HepG2 (cell line): ENCODE results near the gene BMPER. TPM values are rescaled to one million over a fixed set of nuclear protein-coding genes. Genes with fewer than 3 reads are reported as not detected.

Experiments used
- ATAC-seq: fragments of 200-7000 bp; cut with Tn5 transposase; 3 replicates; pipeline ENCODE4 v1.9.1; 2020; ENCODE audit warnings: mild to moderate bottlenecking, moderate library complexity
- BruUV-seq: library from RNA; stranded (reverse); fragments of 400-500 nt; replicated peaks from 2 replicates; lab custom pipeline; 2021; lab: Mats Ljungman, UMichigan
- CTCF ChIA-PET: fragments of 300-600 bp; formaldehyde crosslinking; extraction: SDS; loops from one replicate; lab custom pipeline; 2021; ENCODE audit warnings: low total read pairs, inconsistent platforms, low intra/inter-chr PET ratio; lab: Yijun Ruan, JAX
- POLR2A ChIA-PET: fragments of 350-600 bp; sonication (Branson Sonifier 250); formaldehyde crosslinking; loops from one replicate; lab custom pipeline; 2020; ENCODE audit warnings: antibody characterized with exemption, inconsistent platforms; lab: Yijun Ruan, JAX
- DNase-seq: peaks from one replicate; pipeline ENCODE4 v3.0.0-alpha.2; 2015; ENCODE audit warnings: low spot score
- FAIRE-seq: peaks from 3 replicates; lab custom pipeline; 2011; peaks lifted over from hg19 to GRCh38; lab: Jason Lieb, UNC
- H2AFZ ChIP-seq: one replicate; pipeline ENCODE4 v1.6.1; 2011; ENCODE audit warnings: low read length, inconsistent platforms
- H3K27ac ChIP-seq: fragments of 300-600 bp; 3 replicates; pipeline ENCODE4 v1.8.0; 2011; ENCODE audit warnings: mixed run types, mild to moderate bottlenecking, mixed read lengths, low read length, inconsistent platforms; ENCODE audit not compliant: insufficient read depth; ENCODE audit errors: extremely low read length
- H3K27me3 ChIP-seq, 2 experiments: fragments of 200-600 bp in 1 of 2; 2 replicates in 1 of 2; 3 replicates in 1 of 2; pipeline versions ENCODE4 v1.6.0 to v1.8.0; 2011; ENCODE audit warnings: low read length in 2 of 2, mild to moderate bottlenecking in 2 of 2, moderate library complexity in 2 of 2, inconsistent platforms in 1 of 2; ENCODE audit not compliant: insufficient read depth in 2 of 2, control insufficient read depth in 1 of 2
- H3K36me3 ChIP-seq, 2 experiments: fragments of 200-600 bp in 1 of 2; replicated peaks in 1 of 2; 2 replicates in 1 of 2; 3 replicates in 1 of 2; pipeline versions ENCODE4 v1.5.1 to v1.8.0; 2011; ENCODE audit warnings: low read length in 2 of 2, inconsistent platforms in 1 of 2; ENCODE audit not compliant: insufficient read depth in 2 of 2, control insufficient read depth in 1 of 2
- H3K4me1 ChIP-seq: 2 replicates; pipeline ENCODE4 v1.5.1; 2012; ENCODE audit warnings: low read length, inconsistent platforms; ENCODE audit not compliant: insufficient read depth
- H3K4me2 ChIP-seq: 2 replicates; pipeline ENCODE4 v1.6.0; 2011; ENCODE audit warnings: low read depth, low read length, inconsistent platforms
- H3K4me3 ChIP-seq, 3 experiments: fragments of 200-600 bp in 1 of 3; sonication (generic), shearing (Covaris generic) in 1 of 3; replicated peaks in 1 of 3; 2 replicates each; pipeline ENCODE4 v1.5.1; 2011 to 2016; ENCODE audit warnings: low read length in 3 of 3, inconsistent platforms in 2 of 3, low read depth in 2 of 3, mild to moderate bottlenecking in 2 of 3, control low read depth in 1 of 3, mixed read lengths in 1 of 3; ENCODE audit not compliant: insufficient read depth in 1 of 3
- H3K79me2 ChIP-seq: one replicate; pipeline ENCODE4 v1.6.1; 2011; ENCODE audit warnings: low read length, inconsistent platforms; ENCODE audit not compliant: insufficient read depth
- H3K9ac ChIP-seq: 2 replicates; pipeline ENCODE4 v1.6.0; 2011; ENCODE audit warnings: mild to moderate bottlenecking, low read depth, low read length, inconsistent platforms; ENCODE audit not compliant: insufficient read depth
- H3K9me3 ChIP-seq: 2 replicates; pipeline ENCODE4 v1.5.1; 2012; ENCODE audit warnings: mild to moderate bottlenecking, low read length
- H4K20me1 ChIP-seq: 2 replicates; pipeline ENCODE4 v1.6.0; 2011; ENCODE audit warnings: inconsistent platforms, mild to moderate bottlenecking, low read length, moderate library complexity; ENCODE audit not compliant: insufficient read depth
- ATRX ChIP-seq: sonication (generic); formaldehyde crosslinking; IDR thresholded peaks from 2 replicates; pipeline ENCODE4 v1.4.0; 2020; ENCODE audit warnings: missing genetic modification reagents, borderline replicate concordance
- FOSL2 ChIP-seq: sonication (generic); formaldehyde crosslinking; IDR thresholded peaks from 2 replicates; pipeline ENCODE4 v1.4.0; 2020; ENCODE audit warnings: missing genetic modification reagents
- HOXD1 ChIP-seq: sonication (generic); formaldehyde crosslinking; IDR thresholded peaks from 2 replicates; pipeline ENCODE4 v1.5.0; 2020; ENCODE audit warnings: missing genetic modification reagents
- KDM5B ChIP-seq: sonication (generic); formaldehyde crosslinking; IDR thresholded peaks from 2 replicates; pipeline ENCODE4 v1.4.0; 2020; ENCODE audit warnings: missing genetic modification reagents, mild to moderate bottlenecking, borderline replicate concordance
- RAD21 ChIP-seq: fragments of 450-650 bp; formaldehyde crosslinking; IDR thresholded peaks from 2 replicates; pipeline ENCODE4 v1.5.0; 2020; ENCODE audit warnings: mild to moderate bottlenecking
- SRF ChIP-seq: IDR thresholded peaks from 2 replicates; pipeline ENCODE4 v1.6.1; 2011; ENCODE audit warnings: mild to moderate bottlenecking, low read depth, low read length, moderate library complexity
- TGIF2 ChIP-seq: IDR thresholded peaks from 2 replicates; pipeline ENCODE4 v1.6.1; 2016; ENCODE audit warnings: control low read depth, missing compliant biosample characterization
- ZBTB8A ChIP-seq: sonication (generic); formaldehyde crosslinking; IDR thresholded peaks from 2 replicates; pipeline ENCODE4 v1.4.0; 2020; ENCODE audit warnings: mild to moderate bottlenecking, low read depth, missing genetic modification reagents, borderline replicate concordance
- ZFP37 ChIP-seq: sonication (generic); formaldehyde crosslinking; IDR thresholded peaks from 2 replicates; pipeline ENCODE4 v1.4.0; 2020; ENCODE audit warnings: missing genetic modification reagents, borderline replicate concordance
- ZFP91 ChIP-seq: sonication (generic); formaldehyde crosslinking; IDR thresholded peaks from 2 replicates; pipeline ENCODE4 v1.9.0; 2022; ENCODE audit warnings: missing genetic modification reagents, mild to moderate bottlenecking, borderline replicate concordance
- ZMAT3 ChIP-seq: sonication (generic); formaldehyde crosslinking; conservative IDR thresholded peaks from 2 replicates; pipeline ENCODE4 v1.7.0; 2021; ENCODE audit warnings: missing genetic modification reagents
- ZNF143 ChIP-seq: sonication (generic); formaldehyde crosslinking; IDR thresholded peaks from 2 replicates; pipeline ENCODE4 v1.4.0; 2020; ENCODE audit warnings: missing genetic modification reagents
- ZNF253 ChIP-seq: sonication (generic); formaldehyde crosslinking; IDR thresholded peaks from 2 replicates; pipeline ENCODE4 v1.8.0; 2022; ENCODE audit warnings: mild to moderate bottlenecking, missing genetic modification reagents, borderline replicate concordance
- WGBS: methylation state at CpG from one replicate; pipeline ENCODE4 v1.1.6; 2017; ENCODE audit warnings: low lambda C conversion rate; 5-methylcytosine and 5-hydroxymethylcytosine counted together
- in situ Hi-C: cut with HindIII; loops from 2 replicates; pipeline ENCODE4 v1.10.0; 2017; ENCODE audit warnings: low pct_unique_long_range_greater_than_20kb; ENCODE audit not compliant: extremely low pct_ligation_motif_present
- intact Hi-C: fragments of 100-400 bp; cut with micrococcal nuclease; formaldehyde crosslinking; loops from one replicate; pipeline ENCODE4 v1.10.0; 2022; ENCODE audit not compliant: unreplicated experiment
- polyA plus RNA-seq, 8 experiments: library from polyadenylated mRNA; depleted of rRNA in 3 of 8; stranded (reverse) in 7 of 8; unstranded in 1 of 8; fragments of >200 nt; fragmentation: Illumina TruSeq in 4 of 8; extraction: Trizol in 4 of 8; gene quantifications; 2 replicates each; pipeline versions ENCODE4 v1.2.1 to v1.2.3, GENCODE V29; 2011 to 2016; ENCODE audit warnings: low read depth in 4 of 8, missing spikeins in 1 of 8, mixed read lengths in 1 of 8; ENCODE audit not compliant: insufficient read depth in 1 of 8
- total RNA-seq, 5 experiments: library from RNA; depleted of rRNA; stranded (reverse); fragments of >200 nt; fragmentation: Illumina TruSeq; extraction: Trizol; gene quantifications; 2 replicates each; pipeline ENCODE4 v1.2.3, GENCODE V29; 2016; ENCODE audit warnings: low read depth in 1 of 5
- TF ChIP-seq, protein P1 (sequence below): sonication (generic); formaldehyde crosslinking; IDR thresholded peaks from 2 replicates; pipeline ENCODE4 v1.5.0; 2020; ENCODE audit warnings: missing genetic modification reagents

Gene BMPER
- total and polyA plus RNA-seq, 2 of the 13 experiments (the other 11 are each of a cell fraction or from before 2014, with no cell fraction given): not detected

DNA sequence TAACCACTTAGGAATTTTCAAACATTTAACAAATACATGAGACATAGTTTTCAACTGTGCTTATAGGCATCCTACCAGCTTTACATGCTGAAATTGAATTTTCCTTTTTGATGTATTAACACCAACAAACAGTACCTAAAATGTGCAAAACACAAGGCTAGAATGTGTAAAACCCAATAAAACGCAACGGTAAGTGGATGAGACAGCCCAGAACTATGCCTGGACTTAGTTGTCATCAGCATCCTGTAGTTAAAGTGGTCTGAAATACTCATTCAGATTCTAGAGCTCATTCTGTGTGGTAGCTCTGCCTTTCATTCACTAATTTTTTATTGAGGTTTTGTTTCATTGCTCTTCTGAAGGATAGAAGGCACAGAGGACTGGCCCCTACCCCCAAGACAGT, 137.1 kb downstream of the BMPER start (continued):
- TF ChIP-seq ZNF253: no peak
- TF ChIP-seq SRF: no peak

DNA sequence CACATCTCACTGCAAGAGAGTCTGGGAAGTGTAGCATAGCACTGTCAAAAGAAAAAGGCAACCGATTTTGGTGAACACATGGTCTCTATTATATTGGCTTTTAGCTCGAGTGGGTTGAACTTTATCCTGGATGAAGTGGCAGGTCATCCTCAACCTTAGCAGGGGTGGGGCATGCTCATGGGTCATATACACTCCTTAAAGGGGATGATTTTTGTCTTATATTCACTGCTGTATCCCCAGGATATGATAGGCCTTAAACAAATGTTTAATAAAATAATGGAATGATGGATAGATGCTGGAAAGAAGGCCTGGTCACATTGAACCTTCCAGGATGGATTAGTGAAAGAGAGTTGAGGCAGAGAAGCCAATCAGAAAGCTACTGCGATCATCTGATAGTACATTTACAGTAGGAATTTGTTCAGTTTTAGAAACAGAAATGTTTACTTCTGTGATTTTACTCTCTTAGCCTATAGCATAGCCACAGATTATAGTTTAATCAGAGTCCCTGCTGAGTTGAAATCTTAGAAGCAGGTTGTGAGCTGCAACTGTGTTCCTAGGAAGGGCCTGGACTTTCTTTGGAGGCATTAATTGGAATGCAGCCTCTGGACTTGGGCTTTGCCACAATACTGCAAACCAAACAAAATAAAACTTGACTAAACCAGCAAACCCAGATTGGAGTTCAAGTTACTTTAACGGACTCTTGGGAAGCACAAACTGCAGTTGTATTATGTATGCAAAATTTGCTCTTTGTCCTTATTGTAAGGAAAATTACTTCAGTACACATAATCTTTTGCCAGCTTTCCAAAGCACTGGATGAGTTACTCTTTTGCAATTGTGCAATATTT, 138.3 kb downstream of the BMPER start:
- no peaks in the 10 kb centered on the region for H3K36me3 ChIP-seq
- H3K27me3 ChIP-seq: no peaks in the 10 kb centered on the region; a peak in 2 of 5 replicates
- H3K9me3 ChIP-seq: no peaks in the 10 kb centered on the region
- TF ChIP-seq ZNF143 (CRISPR knock-in tag): no peak
- no peak for TF ChIP-seq TGIF2 (CRISPR knock-in tag)
- no peak overlapping the region for H3K9ac ChIP-seq
- in situ Hi-C loops (no loop called here), intact Hi-C loops (no loop called here)
- H3K4me3 ChIP-seq: no peak overlapping the region
- H3K4me2 ChIP-seq: no peak overlapping the region
- BruUV-seq: no TSS peak
- DNase-seq (no peak), FAIRE-seq (no peak), ATAC-seq (no peak)
- CTCF ChIA-PET: no interaction called here
- WGBS: 26% methylated on average over 4 of the region's 4 CpGs
- no peaks in the 10 kb centered on the region for H3K4me1 ChIP-seq
- no peaks in the 10 kb centered on the region for H3K79me2 ChIP-seq
- H3K27ac ChIP-seq: no peak overlapping the region
- H2AFZ ChIP-seq: no peak overlapping the region
- no peaks in the 10 kb centered on the region for H4K20me1 ChIP-seq
- POLR2A ChIA-PET: no interaction called here

GRCh38 chr7:34044306-34044643, 138.9 kb downstream of the BMPER start:
- Histone ChIP-seq H3K4me2 (no peak overlapping the region), H3K27ac (no peak overlapping the region), H3K4me3 (no peak overlapping the region), H3K9me3 (no peaks in the 10 kb centered on the region), H3K9ac (no peak overlapping the region), H3K36me3 (no peaks in the 10 kb centered on the region), H2AFZ (no peak overlapping the region), H3K27me3 (no peaks in the 10 kb centered on the region; a peak in 2 of 5 replicates), H3K79me2 (no peaks in the 10 kb centered on the region), H4K20me1 (no peaks in the 10 kb centered on the region), H3K4me1 (no peaks in the 10 kb centered on the region)
- no peak for TF ChIP-seq KDM5B
- TF ChIP-seq ZFP91 (CRISPR knock-in tag): no peak
- no peak for TF ChIP-seq ZFP37
- no peak for TF ChIP-seq ATRX (CRISPR knock-in tag)
- no peak for TF ChIP-seq RAD21 (CRISPR knock-in tag)
- no peak for TF ChIP-seq ZMAT3 (CRISPR knock-in tag)
- TF ChIP-seq ZBTB8A (CRISPR knock-in tag): no peak
- no peak for TF ChIP-seq HOXD1 (CRISPR knock-in tag)
- TF ChIP-seq, protein P1, sequence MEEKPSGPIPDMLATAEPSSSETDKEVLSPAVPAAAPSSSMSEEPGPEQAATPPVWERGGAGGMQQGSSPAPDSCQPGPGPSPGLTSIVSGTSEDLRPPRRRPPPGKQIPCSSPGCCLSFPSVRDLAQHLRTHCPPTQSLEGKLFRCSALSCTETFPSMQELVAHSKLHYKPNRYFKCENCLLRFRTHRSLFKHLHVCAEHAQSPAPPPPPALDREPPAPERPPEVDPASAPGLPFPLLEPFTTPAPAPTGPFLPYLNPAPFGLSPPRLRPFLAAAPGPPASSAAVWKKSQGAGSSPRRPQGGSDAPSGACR (CRISPR knock-in tag): no peak
- no peak for TF ChIP-seq FOSL2 (CRISPR knock-in tag)
- intact Hi-C loops: no loop called here
- no TSS peak for BruUV-seq
- ATAC-seq: no peak
- ChIA-PET CTCF (no interaction called here), POLR2A (no interaction called here)
- in situ Hi-C loops: no loop called here
- 29% methylated on average over 2 of the region's 2 CpGs for WGBS
- no peak for DNase-seq
- FAIRE-seq: no peak
